ENCODE results near the gene WDFY4.
A peak's percentile ranks its signal among the peaks of the same experiment; 100 is the strongest.

The WDFY4 gene

GRCh38 chr10:49005270-49005669 lies 320.6 kb downstream of the WDFY4 start:
- FAIRE-seq: peak; percentile 15

DNA sequence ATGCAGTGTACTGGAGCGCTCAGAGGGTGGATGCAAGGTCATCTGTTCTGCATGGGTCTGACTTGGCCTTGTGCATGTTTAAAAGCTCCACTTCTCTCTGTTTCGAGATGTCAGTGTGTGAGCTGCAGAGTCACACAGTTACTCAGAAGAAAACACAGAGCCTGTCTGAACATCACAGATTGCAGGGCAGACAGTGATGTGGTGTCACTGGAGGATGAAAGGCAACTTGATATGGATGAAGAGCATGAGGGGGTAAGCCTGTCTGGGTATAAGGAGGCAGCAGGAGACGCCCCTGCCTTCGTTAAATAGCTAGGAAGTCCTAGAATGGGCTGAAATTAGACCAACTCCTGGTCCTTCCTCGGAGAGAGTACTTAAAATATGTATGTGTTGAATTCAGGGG lies 322.5 kb downstream of the WDFY4 start:
- no peak for FAIRE-seq

DNA sequence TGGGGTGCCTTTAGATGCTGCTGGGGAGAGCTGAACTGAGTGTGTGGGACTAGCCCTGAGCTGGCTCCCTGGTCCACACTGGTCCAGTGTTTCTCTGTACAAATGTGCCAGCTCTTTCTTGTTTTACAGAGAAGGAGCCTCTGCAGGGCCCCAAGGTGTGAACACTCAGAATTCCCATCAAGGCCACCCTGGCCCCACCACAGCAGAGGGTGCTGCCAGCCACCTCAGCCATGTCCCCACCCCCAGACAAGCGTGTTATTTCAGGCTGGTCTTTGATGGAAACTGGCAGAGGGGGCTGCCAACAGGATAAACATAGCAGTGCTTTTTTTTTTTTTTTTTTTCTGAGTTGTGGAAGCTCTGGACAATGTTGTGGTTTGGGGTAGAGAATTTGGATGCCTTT lies 323.4 kb downstream of the WDFY4 start:
- FAIRE-seq: no peak

DNA sequence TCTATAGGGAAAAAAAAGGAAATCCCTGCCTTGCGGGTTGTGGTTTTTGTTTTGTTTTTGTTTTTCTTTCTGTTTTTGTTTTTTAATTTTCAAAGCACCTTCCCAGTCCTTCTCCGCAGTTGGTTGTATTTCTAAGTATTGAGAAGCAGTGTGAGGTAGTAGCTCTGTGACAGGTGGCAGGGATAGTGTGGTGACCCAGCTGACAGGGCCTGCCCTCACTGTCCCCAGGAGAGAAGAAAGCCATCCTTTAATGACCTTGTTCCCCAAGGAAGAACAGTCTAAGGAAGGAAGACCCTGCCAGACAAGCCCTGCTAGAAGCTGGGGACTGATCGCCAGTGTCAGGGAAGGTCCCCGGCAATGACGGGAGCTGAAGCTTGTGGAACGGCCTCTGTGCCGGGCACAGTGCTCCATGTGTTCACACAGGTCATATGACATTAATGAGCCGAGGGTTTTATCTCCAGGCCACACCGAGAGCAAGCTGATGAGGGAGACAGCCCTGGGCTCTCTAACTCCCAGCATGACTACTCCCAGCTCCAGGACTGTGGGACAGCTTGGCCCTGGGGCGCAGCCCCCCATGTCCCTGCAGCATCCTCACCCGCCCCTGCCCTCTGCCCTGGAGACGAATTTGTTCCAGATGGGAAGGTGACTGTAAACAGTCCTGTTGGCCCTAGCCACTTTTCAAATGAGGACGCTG lies 324.0 kb downstream of the WDFY4 start:
- no peak for FAIRE-seq

DNA sequence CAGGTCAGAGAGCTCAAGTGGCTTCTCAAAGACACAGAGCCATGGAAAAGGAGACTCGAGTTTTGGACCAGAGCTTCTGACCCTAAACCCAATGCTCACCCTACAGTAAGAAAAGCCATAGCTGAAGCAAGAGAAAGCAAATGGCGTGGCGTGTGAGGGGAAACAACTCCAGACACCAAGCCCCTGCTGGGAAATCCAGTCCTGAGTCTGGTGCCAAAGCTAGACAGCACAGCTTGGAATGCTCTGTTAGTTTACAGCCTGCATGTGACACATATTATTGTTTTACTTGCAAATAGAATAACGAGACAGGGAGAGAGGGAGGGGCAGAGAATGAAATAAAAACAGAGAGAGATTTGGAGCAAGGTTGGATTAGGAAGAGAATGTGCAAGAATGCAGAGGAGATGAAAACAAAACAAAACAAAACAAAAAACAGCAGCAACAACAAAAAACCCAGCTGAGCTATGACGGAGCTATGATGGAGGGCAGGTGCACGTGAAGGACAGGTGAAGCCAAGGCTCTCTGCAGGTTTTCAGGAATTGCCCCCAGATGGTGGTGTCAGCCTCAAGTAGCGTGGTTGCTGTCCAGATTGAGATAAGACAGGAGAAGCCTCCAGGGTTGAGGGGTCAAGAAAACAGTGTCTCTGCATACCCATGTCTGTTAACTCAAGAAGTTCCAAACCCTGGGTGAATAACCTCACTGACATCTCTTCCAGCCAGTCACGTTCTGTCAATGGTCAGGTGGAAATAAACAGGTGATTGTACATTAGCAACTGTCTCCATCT lies 324.7 kb downstream of the WDFY4 start:
- peak; percentile 95 for FAIRE-seq

DNA sequence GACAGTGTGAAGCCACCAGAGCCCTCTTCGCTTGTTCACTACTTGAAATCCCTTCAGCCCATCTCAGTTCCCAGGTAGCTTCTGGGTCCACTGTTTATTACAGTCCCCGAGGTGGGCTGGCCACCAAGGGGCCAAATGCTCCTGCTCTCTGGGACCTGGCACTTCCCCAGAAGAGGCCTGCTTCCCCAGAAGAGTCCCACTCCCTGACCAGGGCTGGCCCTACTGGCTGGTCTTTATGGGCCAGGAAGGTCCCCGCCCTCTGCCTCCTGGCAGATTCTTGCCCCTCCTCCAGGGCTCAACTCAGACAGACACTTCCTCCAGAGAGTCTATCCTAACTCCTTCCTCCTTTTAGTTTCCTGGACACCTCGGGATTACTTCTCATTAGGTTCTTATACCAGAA lies 325.6 kb downstream of the WDFY4 start:
- FAIRE-seq: no peak

DNA sequence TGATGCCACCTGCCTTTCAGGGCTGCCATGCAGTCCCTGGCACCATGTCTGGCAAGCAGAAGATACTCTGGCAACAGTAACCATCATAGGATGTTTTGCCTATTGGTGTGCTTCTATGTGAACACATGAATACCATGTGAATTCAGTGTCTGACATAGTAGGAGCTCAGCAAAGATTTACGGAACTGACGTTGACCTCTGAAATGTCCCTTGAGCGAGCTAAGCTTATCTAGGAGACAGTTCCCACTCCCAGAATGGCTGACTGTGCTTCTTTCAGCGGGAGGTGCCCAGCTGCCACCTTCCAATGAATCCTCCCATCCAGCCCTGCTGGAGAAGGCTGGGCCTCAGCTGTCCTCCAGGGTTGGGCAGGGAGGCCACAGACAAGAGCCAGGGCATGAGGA lies 326.2 kb downstream of the WDFY4 start:
- FAIRE-seq: no peak

- no peak for FAIRE-seq
Observed at GRCh38 chr10:49011756-49012155, 327.1 kb downstream of the WDFY4 start.

DNA sequence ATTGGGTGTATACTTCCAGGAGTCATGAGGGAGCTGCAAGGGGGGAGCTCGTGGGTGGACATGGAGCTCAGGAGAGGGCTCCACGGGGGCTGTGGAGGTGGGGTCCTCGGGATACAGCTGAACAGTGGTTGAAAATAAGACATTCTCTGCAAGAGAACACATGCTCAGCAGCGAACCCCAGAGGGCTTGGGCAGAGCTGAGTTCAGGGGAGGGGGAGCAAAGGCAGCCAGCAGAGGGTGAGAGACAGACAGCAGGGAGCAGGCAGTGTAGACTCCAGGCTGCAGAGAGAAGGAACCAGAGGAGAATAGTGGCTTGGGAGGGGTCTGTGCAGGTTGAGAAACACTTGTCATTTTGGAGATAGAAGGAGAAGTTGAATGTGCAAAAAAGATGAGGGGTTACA lies 327.9 kb downstream of the WDFY4 start:
- FAIRE-seq: no peak

GRCh38 chr10:49015700-49016099 lies 331.0 kb downstream of the WDFY4 start:
- FAIRE-seq: no peak

DNA sequence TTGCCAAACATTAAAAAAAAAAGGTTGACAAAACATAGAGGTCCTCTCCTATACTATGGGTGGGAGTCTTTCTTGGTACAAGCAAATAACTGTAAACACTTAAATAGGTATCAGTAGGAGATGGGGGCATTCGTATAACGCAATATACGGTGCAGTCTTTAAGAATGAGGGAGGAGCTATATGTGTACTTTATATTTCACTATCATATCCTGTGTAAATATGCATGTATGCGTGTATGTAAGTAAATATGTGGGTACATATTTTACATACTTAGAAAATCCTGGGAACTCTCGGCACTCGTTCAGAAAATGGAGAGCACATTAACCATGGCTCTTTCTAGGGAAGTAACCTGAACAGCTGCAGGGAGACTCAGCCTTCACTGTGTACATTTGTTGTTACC lies 337.0 kb downstream of the WDFY4 start:
- FAIRE-seq: no peak

- FAIRE-seq: no peak
Observed at GRCh38 chr10:49023071-49023470, 338.4 kb downstream of the WDFY4 start.

DNA sequence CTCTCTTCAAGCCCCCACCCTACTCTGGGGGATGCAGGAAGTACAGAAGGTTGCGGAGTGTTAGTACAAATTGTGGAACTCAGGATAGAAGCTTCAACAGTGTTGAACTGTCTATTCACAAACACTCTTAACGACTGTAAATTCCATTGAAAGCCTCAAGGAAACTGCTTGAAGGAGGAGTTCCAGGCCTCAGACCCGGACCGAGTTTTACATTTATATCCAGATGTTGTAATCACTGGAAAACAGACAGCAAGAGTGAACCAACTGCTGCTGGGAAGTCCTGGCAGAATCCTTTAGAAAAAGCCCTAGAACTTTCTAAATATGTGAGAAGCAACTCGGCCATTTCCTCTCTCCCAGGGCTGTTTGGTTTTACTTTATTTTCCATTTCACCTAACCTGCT lies 339.1 kb downstream of the WDFY4 start:
- FAIRE-seq: peak; percentile 80

DNA sequence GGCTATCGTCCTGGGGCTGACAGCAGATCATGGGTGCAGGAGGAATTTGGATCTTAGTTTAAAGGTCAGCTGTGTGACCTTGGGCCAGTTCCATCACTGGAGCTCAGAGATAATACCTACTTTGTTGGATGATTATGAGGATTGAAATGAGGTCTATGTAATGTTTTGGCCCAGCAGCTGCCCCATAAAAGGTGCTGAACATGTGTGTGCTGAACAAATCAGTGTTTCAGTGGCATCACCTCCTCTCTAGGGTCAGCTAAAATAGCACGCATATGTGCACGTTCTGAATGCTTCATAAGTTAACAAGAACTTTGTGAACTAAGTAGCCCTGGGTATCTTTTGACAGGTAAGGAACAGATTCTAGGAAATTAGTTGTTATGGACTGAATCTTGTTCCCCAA lies 339.8 kb downstream of the WDFY4 start:
- no peak for FAIRE-seq

- FAIRE-seq: no peak
Observed at GRCh38 chr10:49025347-49025983, 340.8 kb downstream of the WDFY4 start.

DNA sequence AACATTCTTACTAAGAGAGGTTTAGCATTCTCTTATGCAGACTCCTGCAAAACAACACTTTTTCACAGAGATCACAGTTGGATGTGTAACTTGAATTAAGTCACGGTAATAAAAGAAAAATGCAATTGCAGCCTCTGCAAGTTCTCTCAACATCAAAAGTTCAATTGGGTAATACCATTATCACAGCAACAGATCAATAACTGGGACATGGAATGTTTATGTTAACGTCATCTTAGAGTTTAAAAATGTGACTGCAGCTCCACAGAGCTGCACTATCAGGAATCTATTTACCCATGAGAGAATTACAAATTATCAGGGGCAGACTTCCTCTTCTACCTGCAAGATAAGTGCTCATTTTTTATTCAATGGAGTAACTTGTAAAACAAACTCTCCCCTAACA lies 344.0 kb downstream of the WDFY4 start:
- no peak for FAIRE-seq

- no peak for FAIRE-seq
Observed at GRCh38 chr10:49029666-49030065, 345.0 kb downstream of the WDFY4 start.

All from endometrium (tissue), 2 donors.